KOPT-K1 (cell line): Measurements from ENCODE around the gene TSACC.
A peak's percentile ranks its signal among the peaks of the same experiment; 100 is the strongest.
"Not testable (repeated sequence)": the region's sequence is repeated elsewhere in the genome, so short reads cannot be mapped to it uniquely, and the experiment has no call there.

Source experiments
- H3K27ac ChIP-seq: fragments of 200-600 bp; sonication (generic); 2 replicates; pipeline ENCODE4 v1.5.1; 2016; ENCODE audit warnings: antibody characterized with exemption, mild to moderate bottlenecking, low read depth, low read length; ENCODE audit not compliant: poor library complexity, severe bottlenecking
- H3K36me3 ChIP-seq: fragments of 200-600 bp; sonication (generic); 2 replicates; pipeline ENCODE4 v1.5.1; 2017; ENCODE audit warnings: antibody characterized with exemption, mild to moderate bottlenecking, low read length, moderate library complexity; ENCODE audit not compliant: insufficient read depth
- H3K9me3 ChIP-seq: fragments of 200-600 bp; sonication (generic); 2 replicates; pipeline ENCODE4 v1.5.1; 2017; ENCODE audit warnings: antibody characterized with exemption, low read length, mild to moderate bottlenecking; ENCODE audit not compliant: insufficient read depth, poor library complexity, severe bottlenecking

Gene TSACC

DNA sequence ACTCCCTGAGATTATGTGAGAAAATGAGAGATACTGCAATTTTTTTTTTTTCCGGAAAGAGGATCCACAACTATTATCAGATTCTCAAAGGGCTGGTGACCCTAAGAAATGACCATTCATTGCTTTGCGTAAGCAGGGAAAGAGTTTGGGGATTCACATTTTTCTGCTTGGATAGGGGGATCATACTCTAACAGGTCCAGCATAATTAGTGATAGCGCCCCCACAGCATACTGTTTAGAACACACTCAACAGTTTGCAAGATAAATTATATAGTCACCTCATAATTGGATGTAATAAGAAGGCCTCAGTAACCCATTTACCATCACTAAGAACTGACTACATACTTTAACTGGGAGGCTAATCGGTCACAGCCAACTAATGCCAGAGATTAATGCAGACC lies 2.1 kb upstream of the TSACC start:
- peaks cover 53% of the 10 kb centered on the region for H3K36me3 ChIP-seq
- H3K27ac ChIP-seq = peak overlapping the region; percentile 93
- H3K9me3 ChIP-seq = no peaks in the 10 kb centered on the region

DNA sequence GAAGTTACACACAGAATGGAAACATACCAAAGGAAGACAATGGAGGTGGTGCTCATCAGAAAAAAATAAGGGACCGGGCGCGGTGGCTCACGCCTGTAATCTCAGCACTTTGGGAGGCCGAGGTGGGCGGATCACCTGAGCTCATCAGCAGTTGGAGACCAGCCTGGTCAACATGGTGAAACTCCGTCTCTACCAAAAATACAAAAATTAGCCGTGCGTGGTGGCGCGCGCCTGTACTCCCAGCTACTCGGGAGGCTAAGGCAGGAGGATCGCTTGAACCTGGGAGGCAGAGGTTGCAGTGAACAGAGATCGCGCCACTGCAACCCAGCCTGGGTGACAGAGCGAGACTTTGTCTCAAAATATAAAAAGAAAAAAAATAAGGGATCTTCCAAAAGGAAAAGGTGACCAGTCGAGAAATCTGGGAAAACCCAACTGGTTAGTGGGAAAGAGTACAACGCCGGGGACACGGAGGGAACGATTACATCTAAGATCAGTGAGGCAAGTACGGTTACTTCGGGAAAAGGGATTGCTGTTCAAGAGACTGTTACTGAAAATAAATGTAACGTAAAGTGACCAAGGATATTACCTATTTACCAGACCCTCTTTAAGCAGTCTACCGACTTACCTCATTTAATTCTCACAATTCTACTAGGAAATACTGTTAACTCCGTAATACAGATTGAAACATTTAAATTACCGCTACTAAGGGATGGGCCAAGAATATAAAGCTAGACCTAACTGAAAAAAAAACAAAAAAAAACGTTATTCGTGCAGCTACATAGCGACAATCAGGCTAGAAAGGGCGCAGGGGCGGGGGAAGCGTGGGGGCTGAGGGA lies 1.1 kb upstream of the TSACC start:
- Histone ChIP-seq H3K36me3 (peaks cover 43% of the 10 kb centered on the region), H3K9me3 (no peaks in the 10 kb centered on the region), H3K27ac (peak overlapping the region; percentile 93)

DNA sequence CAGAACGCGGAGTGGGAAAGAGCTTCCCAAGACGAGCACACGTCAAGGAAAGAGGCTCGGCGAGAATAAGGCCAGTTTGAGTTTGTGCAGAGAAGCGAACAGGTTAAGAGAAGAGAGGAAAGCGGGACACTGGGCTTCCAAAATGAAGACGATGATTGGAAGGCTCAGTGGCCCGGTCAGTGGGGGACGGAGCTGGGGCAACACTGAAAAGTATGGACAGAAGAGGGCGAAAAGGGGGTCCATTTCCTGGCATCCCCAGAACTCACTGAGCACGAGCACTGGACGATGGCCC lies 492 bp upstream of the TSACC start:
- Histone ChIP-seq H3K36me3 (peaks cover 37% of the 10 kb centered on the region), H3K27ac (peak overlapping the region; percentile 93), H3K9me3 (no peaks in the 10 kb centered on the region)

DNA sequence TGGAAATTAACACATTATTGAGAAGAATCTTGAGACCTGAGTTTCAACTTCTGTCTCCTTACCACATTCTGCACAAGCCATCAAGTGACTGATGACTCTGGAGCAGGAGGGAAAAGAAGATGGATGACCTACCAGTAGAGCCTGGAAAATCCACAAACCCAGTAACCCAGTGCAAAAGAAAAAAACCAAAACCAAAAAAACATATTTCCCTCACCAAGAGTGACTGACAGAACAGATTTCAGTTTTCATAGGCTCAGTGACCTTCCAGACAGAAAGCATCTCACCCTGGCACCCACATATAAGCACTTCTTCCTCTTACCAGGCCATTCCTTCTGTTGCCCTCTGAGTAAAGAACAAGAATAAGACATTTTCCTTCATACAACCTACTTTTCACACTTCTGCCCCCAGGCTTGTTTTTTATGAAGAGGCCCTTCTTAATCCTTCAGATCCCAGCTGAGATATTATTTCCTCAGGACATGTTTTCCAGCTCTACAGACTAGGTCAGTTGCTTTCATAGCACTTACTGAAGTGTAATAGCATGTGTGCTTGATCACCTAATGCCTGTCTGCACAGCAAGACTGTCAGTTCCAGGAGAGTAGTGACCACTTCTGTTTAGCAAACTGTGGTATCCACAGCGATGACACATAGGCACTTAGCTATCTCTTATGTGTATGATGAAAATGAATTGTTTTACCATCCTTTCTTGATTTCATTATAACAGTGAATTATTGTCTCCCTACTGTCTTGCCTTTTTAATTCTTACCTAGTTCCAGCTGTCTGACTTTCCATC lies 4.0 kb downstream of the TSACC start:
- Histone ChIP-seq H3K27ac (no peak overlapping the region), H3K36me3 (no peaks in the 10 kb centered on the region), H3K9me3 (no peaks in the 10 kb centered on the region)

DNA sequence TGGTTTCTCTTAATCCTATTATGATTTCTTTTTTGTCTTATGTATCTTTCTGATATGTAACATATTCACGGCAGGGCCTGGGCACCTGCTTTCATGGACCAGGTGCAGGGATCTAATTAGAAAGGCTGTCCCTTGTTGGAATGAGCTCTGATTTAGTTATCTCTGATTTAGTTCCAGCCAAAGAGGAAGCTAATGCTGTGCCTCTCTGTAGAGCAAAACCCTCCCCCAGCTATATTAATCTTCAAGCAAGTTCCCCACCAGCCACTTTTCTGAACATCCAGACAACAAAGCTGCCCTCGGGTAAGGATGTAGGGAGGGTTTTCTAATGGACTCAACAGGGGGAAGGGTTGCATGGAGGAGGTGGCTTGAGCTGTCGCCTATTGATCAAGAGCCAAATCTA lies 6.1 kb downstream of the TSACC start:
- Histone ChIP-seq H3K36me3 (no peaks in the 10 kb centered on the region), H3K27ac (no peak overlapping the region), H3K9me3 (no peaks in the 10 kb centered on the region)

DNA sequence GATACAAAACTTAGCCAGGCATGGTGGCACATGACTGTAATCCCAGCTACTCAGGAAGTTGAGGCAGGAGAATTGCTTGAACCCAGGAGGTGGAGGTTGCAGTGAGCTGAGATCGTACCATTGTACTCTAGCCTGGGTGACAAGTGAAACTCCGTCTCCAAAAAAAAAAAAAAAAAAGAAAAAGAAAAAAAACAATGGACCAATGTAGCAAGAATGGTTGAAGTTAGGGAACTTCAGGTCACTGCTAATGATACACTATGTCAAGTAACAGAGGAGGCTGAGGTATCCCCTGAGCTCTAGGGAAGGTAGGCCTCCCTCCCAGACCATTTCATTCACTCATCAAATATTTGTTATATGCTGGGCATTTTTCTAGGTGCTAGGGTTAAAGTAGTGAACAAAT lies 7.7 kb downstream of the TSACC start:
- H3K9me3 ChIP-seq, H3K27ac ChIP-seq, H3K36me3 ChIP-seq: not testable (repeated sequence)

DNA sequence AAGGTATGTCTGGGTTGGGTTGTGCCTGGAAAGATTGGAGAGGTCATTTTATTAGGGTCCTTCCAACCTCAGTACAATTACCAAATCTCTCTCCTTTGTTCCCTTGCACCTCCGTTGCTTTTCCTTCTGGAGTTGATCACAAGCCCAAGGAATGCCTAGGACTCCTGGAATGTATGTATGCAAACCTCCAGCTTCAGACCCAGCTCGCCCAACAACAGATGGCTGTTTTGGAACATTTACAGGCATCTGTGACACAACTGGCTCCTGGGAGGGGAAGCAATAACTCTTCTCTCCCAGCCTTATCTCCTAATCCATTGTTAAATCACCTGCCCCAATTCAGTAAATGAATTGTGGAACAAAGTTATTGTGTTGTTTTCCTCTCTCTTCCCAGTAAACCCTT lies 8.3 kb downstream of the TSACC start:
- H3K36me3 ChIP-seq = no peaks in the 10 kb centered on the region
- H3K27ac ChIP-seq = no peak overlapping the region
- no peaks in the 10 kb centered on the region for H3K9me3 ChIP-seq

DNA sequence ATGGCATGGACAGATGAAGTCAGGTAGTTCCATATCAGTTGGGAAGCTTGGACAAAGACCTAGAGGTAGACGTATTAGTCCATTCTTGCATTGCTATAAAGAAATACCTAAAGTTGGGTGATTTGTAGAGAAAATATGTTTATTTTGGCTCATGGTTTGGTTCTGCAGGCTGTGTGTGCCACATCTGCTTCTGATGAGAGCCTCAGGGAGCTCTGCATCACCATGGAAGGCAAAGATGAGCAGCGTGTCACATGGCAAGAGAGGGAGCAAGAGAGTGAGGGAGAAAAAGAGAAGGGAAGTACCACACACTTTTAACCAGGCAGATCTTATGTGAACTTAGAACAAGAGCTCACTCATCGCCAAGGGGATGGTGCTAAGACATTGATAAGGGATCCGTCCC lies 9.0 kb downstream of the TSACC start:
- Histone ChIP-seq H3K27ac (no peak overlapping the region), H3K36me3 (no peaks in the 10 kb centered on the region), H3K9me3 (no peaks in the 10 kb centered on the region)

DNA sequence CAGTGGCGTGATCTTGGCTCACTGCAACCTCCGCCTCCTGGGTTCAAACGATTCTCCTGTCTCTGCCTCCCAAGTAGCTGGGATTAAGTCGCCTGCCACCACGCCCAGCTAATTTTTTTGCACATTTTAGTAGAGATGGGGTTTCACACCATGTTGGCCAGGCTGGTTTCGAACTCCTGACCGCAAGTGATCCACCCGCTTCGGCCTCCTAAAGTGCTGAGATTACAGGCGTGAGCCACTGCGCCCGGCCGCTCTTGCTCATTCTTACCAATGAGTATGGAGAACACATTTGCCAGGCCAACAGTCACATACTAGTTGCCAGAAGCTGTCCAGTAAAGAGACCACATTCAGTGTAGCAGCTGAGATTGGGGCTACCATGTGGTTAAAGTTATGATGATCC lies 14.2 kb downstream of the TSACC start:
- not testable (repeated sequence) for H3K9me3 ChIP-seq, H3K36me3 ChIP-seq, H3K27ac ChIP-seq

DNA sequence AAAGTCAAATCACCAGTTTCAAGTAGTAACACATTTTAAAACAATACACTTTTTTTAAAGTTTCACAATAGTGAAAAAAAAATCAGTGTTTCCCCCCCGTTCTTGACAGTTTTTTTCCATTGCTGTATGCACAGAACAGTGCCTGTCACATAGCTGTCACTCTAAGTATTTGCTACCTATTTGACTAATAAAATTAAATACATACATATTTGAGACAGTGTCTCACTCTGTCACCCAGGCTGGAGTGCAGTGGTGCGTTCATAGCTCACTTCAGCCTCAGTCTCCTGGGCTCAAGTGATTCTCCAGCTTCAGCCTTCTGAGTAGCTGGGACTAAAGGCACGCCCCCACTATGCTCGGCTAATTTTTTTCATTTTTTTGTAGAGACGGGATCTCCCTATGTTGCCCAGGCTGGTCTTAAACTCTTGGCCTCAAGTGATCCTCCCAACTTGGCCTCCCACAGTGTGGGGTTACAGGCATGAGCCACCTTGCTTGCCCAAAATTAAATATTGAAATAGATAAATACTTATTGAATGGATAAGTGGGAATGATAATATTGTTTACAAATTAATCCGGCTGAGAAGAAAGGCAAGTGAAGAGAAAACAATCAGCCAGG lies 18.0 kb downstream of the TSACC start:
- Histone ChIP-seq H3K36me3 (no peaks in the 10 kb centered on the region), H3K9me3 (no peaks in the 10 kb centered on the region)

DNA sequence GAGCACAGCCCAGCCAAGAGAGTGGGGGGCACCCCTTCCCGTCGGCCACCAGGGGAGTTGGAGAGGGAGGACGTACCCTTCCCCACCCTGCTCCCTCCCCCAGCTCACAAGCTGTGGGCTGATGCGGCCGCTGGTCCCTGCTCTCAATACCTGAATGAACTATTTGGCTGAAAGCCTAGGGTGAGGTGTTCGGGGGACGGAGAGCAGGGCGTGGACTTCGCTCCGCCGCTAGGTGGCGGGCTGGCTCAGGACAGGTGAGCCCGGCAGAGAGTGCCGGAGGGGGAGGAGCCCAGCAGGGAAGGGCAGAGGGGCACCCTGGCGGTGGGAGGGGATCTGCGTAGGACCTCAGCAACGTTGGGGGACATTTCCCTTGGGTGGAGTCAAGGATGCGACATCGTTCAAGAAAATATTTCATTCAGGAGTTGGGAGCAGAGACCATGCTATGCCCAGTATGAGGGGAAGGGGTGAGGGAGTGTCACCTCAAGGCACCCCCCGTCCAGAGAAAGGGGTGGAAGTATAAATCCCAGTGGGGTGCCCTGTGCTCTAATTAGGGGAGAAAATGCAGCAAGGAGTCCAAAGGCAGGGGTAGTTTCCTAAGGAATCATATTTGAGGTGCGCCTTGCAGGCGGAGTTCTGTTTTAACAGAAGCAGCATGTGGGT lies 18.7 kb downstream of the TSACC start:
- H3K36me3 ChIP-seq = no peaks in the 10 kb centered on the region
- no peaks in the 10 kb centered on the region for H3K9me3 ChIP-seq
- no peak overlapping the region for H3K27ac ChIP-seq

More for the DNA sequence above, 18.0 kb downstream of the TSACC start:
- no peak overlapping the region for H3K27ac ChIP-seq

DNA sequence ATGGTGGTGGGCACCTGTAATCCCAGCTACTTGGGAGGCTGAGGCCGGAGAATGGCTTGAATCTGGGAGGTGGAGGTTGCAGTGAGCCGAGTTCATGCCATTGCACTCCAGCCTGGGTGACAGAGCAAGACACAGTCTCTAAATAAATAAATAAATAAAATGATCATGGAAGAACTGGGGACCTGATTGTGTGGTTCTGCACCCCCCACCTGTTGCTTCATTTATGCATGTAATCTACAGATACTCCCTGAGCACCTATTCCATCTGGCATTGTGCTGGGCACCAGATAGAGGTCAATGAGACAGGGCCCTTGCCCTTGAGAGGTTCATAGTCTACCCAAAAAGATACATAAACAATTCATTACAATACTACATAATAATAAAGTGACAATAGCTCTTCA lies 19.7 kb downstream of the TSACC start:
- H3K27ac ChIP-seq = no peak overlapping the region

DNA sequence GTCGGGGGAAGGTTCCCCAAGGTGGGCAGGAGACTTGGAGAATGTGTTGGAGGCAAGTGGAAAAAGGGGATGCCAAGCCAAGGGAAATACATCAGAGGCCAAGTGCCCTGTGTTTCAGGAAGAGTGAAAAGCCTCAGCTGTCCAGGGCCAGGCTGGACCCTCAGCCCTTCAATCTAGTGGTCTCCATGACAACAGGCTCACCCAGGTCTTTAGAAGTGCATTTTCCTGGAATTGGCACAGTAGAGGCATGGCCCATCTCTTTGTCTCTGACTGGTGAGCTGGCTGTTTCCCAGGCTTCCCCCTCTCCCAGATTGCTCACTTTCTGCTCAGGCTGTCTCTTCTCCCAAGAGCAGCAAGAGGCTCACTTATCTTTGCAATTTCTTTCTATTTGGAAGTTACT lies 20.3 kb downstream of the TSACC start:
- no peaks in the 10 kb centered on the region for H3K36me3 ChIP-seq
- no peaks in the 10 kb centered on the region for H3K9me3 ChIP-seq
- H3K27ac ChIP-seq = no peak overlapping the region

More for the DNA sequence above, 19.7 kb downstream of the TSACC start:
- H3K36me3 ChIP-seq = no peaks in the 10 kb centered on the region
- no peaks in the 10 kb centered on the region for H3K9me3 ChIP-seq

DNA sequence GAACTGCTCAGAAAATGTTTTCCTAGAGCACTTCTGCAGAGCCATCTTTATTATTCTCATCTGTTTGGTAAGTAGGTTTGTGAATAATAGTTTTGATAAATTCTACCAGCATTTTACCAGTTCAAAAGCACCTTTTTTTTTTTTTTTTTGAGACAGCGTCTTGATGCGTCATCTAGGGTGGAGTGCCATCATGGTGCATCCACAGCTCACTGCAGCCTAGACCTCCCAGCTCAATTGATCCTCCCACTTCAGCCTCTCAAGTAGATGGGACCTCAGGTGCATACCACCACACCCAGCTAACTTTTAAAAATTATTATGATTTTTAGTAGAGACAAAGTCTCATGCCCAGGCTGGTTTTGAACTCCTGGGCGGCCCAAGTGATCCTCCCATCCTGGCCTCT lies 20.9 kb downstream of the TSACC start:
- Histone ChIP-seq H3K36me3 (no peaks in the 10 kb centered on the region), H3K27ac (no peak overlapping the region), H3K9me3 (no peaks in the 10 kb centered on the region)

DNA sequence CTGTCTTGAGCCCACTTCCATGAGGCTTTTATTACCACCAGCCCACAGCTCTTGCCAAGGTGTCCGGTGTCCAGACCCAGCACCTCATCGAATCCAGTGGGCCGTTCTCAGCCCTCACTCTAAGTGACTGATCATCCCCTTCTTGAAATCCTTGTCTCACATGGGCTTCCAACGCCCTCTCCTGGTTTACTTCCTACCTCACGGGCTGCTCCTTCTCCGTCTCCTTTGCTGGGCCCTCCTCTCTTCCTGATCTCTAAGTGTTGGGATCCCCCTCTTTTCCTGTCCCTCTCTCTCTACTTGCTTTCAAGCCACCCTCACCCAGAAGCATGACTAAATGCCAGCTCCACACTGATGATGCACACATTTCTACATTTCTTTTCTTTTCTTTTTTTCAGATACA lies 21.6 kb downstream of the TSACC start:
- H3K36me3 ChIP-seq = no peaks in the 10 kb centered on the region
- no peak overlapping the region for H3K27ac ChIP-seq
- H3K9me3 ChIP-seq = no peaks in the 10 kb centered on the region
